GM23338 (cell line): Measurements from ENCODE around the gene MFAP3. TPM values are rescaled to one million over a fixed set of nuclear protein-coding genes. Genes with fewer than 3 reads are reported as not detected.

Experiments
- ATAC-seq: fragments of 200-7000 bp; cut with Tn5 transposase; 3 replicates; pipeline ENCODE4 v1.9.1; 2020
- DNase-seq: peaks from one replicate; pipeline ENCODE4 v3.0.0-alpha.2; 2015; ENCODE audit warnings: low spot score
- H2AFZ ChIP-seq: fragments of 200-600 bp; sonication (generic); 2 replicates; pipeline ENCODE4 v1.8.0; 2016; ENCODE audit warnings: antibody characterized with exemption, mild to moderate bottlenecking, moderate library complexity
- H3F3A ChIP-seq: fragments of 200-600 bp; sonication (generic); replicated peaks from 2 replicates; pipeline ENCODE4 v1.8.0; 2017; ENCODE audit warnings: antibody characterized with exemption, mixed run types, low read depth
- H3K27ac ChIP-seq: fragments of 200-600 bp; sonication (generic); 2 replicates; pipeline ENCODE4 v1.6.1; 2016; ENCODE audit warnings: low read depth
- H3K27me3 ChIP-seq: fragments of 200-600 bp; sonication (generic); 2 replicates; pipeline ENCODE4 v1.8.0; 2016; ENCODE audit warnings: mild to moderate bottlenecking, mixed run types, moderate library complexity; ENCODE audit not compliant: insufficient read depth
- H3K36me3 ChIP-seq: fragments of 200-600 bp; sonication (generic); 2 replicates; pipeline ENCODE4 v1.8.0; 2016; ENCODE audit warnings: mild to moderate bottlenecking; ENCODE audit not compliant: insufficient read depth
- H3K4me1 ChIP-seq: fragments of 200-600 bp; sonication (generic); 2 replicates; pipeline ENCODE4 v1.8.0; 2016; ENCODE audit warnings: mild to moderate bottlenecking, moderate library complexity; ENCODE audit not compliant: insufficient read depth
- H3K4me2 ChIP-seq: fragments of 200-600 bp; sonication (generic); 2 replicates; pipeline ENCODE4 v1.7.1; 2017; ENCODE audit warnings: mixed run types
- H3K4me3 ChIP-seq: fragments of 200-600 bp; sonication (generic); 2 replicates; pipeline ENCODE4 v1.6.1; 2016; ENCODE audit warnings: mixed run types
- H3K79me2 ChIP-seq: fragments of 200-600 bp; sonication (generic); replicated peaks from 2 replicates; pipeline ENCODE4 v1.8.0; 2017; ENCODE audit warnings: mild to moderate bottlenecking; ENCODE audit not compliant: insufficient read depth
- H3K9me2 ChIP-seq: fragments of 200-600 bp; sonication (generic); 2 replicates; pipeline ENCODE4 v1.8.0; 2017; ENCODE audit not compliant: insufficient read depth
- H4K20me1 ChIP-seq: fragments of 200-600 bp; sonication (generic); replicated peaks from 2 replicates; pipeline ENCODE4 v1.8.0; 2017; ENCODE audit warnings: mild to moderate bottlenecking; ENCODE audit not compliant: insufficient read depth
- H3K27ac Mint-ChIP-seq: 2 replicates; pipeline ENCODE4 v1.8.0; 2020; ENCODE audit warnings: inconsistent platforms, mild to moderate bottlenecking, moderate library complexity, mixed read lengths
- H3K27me3 Mint-ChIP-seq: 3 replicates; pipeline ENCODE4 v1.8.0; 2022; ENCODE audit warnings: low read depth, mild to moderate bottlenecking, moderate library complexity, mixed read lengths, inconsistent platforms; ENCODE audit not compliant: insufficient read depth, poor library complexity
- H3K36me3 Mint-ChIP-seq: 3 replicates; pipeline ENCODE4 v1.8.0; 2021; ENCODE audit warnings: low read depth, mild to moderate bottlenecking, inconsistent platforms, moderate library complexity, mixed read lengths
- H3K4me1 Mint-ChIP-seq: 3 replicates; pipeline ENCODE4 v1.8.0; 2020; ENCODE audit warnings: mild to moderate bottlenecking, inconsistent platforms, mixed read lengths
- H3K4me3 Mint-ChIP-seq: 3 replicates; pipeline ENCODE4 v1.8.0; 2021; ENCODE audit warnings: moderate library complexity, mild to moderate bottlenecking, inconsistent platforms, mixed read lengths
- H3K9me3 Mint-ChIP-seq: 3 replicates; pipeline ENCODE4 v1.8.0; 2020; ENCODE audit warnings: moderate library complexity, mild to moderate bottlenecking, inconsistent platforms, mixed read lengths
- CREB1 ChIP-seq: fragments of 250-450 bp; sonication (Bioruptor Pico); IDR thresholded peaks from 2 replicates; pipeline ENCODE4 v1.5.0; 2020; ENCODE audit warnings: low read depth, mild to moderate bottlenecking, moderate library complexity
- CTCF ChIP-seq, 2 experiments: fragments of 200-600 bp in 1 of 2; sonication (generic) in 1 of 2; conservative IDR thresholded peaks; 2 replicates each; pipeline versions ENCODE4 v1.5.1 to v1.6.1; 2016 to 2017; ENCODE audit warnings: antibody characterized with exemption in 2 of 2, low read depth in 2 of 2, mild to moderate bottlenecking in 2 of 2, moderate library complexity in 1 of 2
- ETS1 ChIP-seq: IDR thresholded peaks from 2 replicates; pipeline ENCODE4 v1.6.1; 2016; ENCODE audit warnings: antibody characterized with exemption
- EZH2 ChIP-seq: fragments of 200-600 bp; sonication (generic); IDR thresholded peaks from one replicate; pipeline ENCODE4 v1.8.0; 2017; ENCODE audit warnings: antibody characterized with exemption, mild to moderate bottlenecking, low read depth; ENCODE audit not compliant: unreplicated experiment
- EZH2phosphoT487 ChIP-seq: fragments of 200-600 bp; sonication (generic); IDR thresholded peaks from one replicate; pipeline ENCODE4 v1.8.1; 2018; ENCODE audit warnings: antibody characterized with exemption; ENCODE audit not compliant: unreplicated experiment
- JUNB ChIP-seq: IDR thresholded peaks from one replicate; pipeline ENCODE4 v1.6.1; 2016; ENCODE audit warnings: antibody characterized with exemption; ENCODE audit not compliant: unreplicated experiment
- NANOG ChIP-seq: IDR thresholded peaks from 2 replicates; pipeline ENCODE4 v1.6.1; 2016; ENCODE audit warnings: antibody characterized with exemption, borderline replicate concordance
- POLR2AphosphoS5 ChIP-seq: IDR thresholded peaks from 2 replicates; pipeline ENCODE4 v1.6.1; 2016; ENCODE audit warnings: antibody characterized with exemption, low read depth
- REST ChIP-seq: IDR thresholded peaks from one replicate; pipeline ENCODE4 v1.6.1; 2018; ENCODE audit warnings: antibody characterized with exemption; ENCODE audit not compliant: unreplicated experiment
- STAT1 ChIP-seq: IDR thresholded peaks from one replicate; pipeline ENCODE4 v1.6.1; 2016; ENCODE audit warnings: antibody characterized with exemption; ENCODE audit not compliant: unreplicated experiment
- ZNF114 ChIP-seq: fragments of 250-450 bp; sonication (Bioruptor Pico); IDR thresholded peaks from 2 replicates; pipeline ENCODE4 v1.5.0; 2020; ENCODE audit warnings: mild to moderate bottlenecking, moderate library complexity
- ZNF331 ChIP-seq: fragments of 250-450 bp; sonication (Bioruptor Pico); IDR thresholded peaks from 2 replicates; pipeline ENCODE4 v1.5.0; 2020; ENCODE audit warnings: low read depth, mild to moderate bottlenecking, moderate library complexity
- ZNF462 ChIP-seq: fragments of 250-450 bp; sonication (Bioruptor Pico); IDR thresholded peaks from 2 replicates; pipeline ENCODE4 v1.5.0; 2020; ENCODE audit warnings: mild to moderate bottlenecking, moderate library complexity
- polyA plus RNA-seq: library from polyadenylated mRNA; unstranded; fragments of >200 nt; fragmentation: Nextera tagmentation; extraction: Ambion mirVana; gene quantifications from 2 replicates; pipeline ENCODE4 v1.2.1, GENCODE V29; 2016
- total RNA-seq: library from RNA; depleted of rRNA; stranded (reverse); fragments of >200 nt; shearing (Covaris generic); gene quantifications from 2 replicates; pipeline ENCODE4 v1.2.3, GENCODE V29; 2014

The MFAP3 gene
- total and polyA plus RNA-seq, 2 experiments from 2014 or later = 2.9 to 47.5 TPM

GRCh38 chr5:153991168-153991567, 47.6 kb upstream of the MFAP3 start:
- no peaks in the 10 kb centered on the region for H3K36me3 Mint-ChIP-seq
- H3K27me3 Mint-ChIP-seq = no peaks in the 10 kb centered on the region
- Histone ChIP-seq H3F3A (no peaks in the 10 kb centered on the region), H3K27me3 (no peaks in the 10 kb centered on the region), H3K27ac (no peak overlapping the region), H3K9me2 (no peaks in the 10 kb centered on the region), H3K4me3 (no peak overlapping the region), H4K20me1 (no peaks in the 10 kb centered on the region), H3K79me2 (no peaks in the 10 kb centered on the region), H3K4me1 (no peaks in the 10 kb centered on the region), H2AFZ (no peak overlapping the region), H3K4me2 (no peak overlapping the region), H3K36me3 (no peaks in the 10 kb centered on the region)
- H3K9me3 Mint-ChIP-seq = no peaks in the 10 kb centered on the region
- H3K4me3 Mint-ChIP-seq = no peak overlapping the region
- TF ChIP-seq ZNF331 (CRISPR knock-in tag) (no peak), JUNB (no peak), ZNF114 (CRISPR knock-in tag) (no peak), STAT1 (no peak), EZH2phosphoT487 (no peak), CTCF (conservative IDR thresholded peaks at IDR 0.05; ENCODE audit: low read depth in 2 of 2) (no peak), ZNF462 (CRISPR knock-in tag) (no peak), CREB1 (CRISPR knock-in tag) (no peak), NANOG (no peak), ETS1 (no peak), EZH2 (no peak), REST (no peak), POLR2AphosphoS5 (no peak)
- no peak for DNase-seq
- no peak overlapping the region for H3K27ac Mint-ChIP-seq
- no peak for ATAC-seq
- no peaks in the 10 kb centered on the region for H3K4me1 Mint-ChIP-seq
